ENCODE data around the gene METTL21C.

- TF ChIP-seq GATA2 (IDR thresholded peaks at IDR 0.05; ENCODE audit: low read depth, low read length) (no peak), GATA3 (IDR thresholded peaks at IDR 0.05; ENCODE audit: low read depth, low read length) (no peak)
Observed at GRCh38 chr13:102701331-102701730, 6.5 kb upstream of the METTL21C start.
